ENCODE measurements around the gene C3orf49. TPM values are rescaled to one million over a fixed set of nuclear protein-coding genes. Genes with fewer than 3 reads are reported as not detected.

C3orf49 gene
- total RNA-seq, 1 donor = not detected

DNA sequence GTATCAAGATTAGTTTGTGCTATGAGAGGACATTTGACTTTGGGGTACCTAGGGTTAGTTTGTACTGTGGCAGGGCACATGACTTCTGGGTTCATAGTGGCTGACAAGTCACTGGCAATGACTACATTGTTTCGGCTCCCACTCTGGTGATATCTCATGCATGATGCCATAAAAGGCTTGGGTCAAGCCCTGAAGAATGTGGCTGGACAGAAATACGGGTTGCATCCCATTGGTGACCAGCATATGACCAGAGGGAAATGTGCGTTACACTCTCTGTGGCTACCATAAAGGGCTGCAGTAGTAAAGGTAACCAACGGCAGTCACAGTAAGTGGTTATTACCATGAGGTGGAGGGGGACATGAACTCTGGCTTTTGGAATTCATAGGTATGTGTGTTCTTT is 26.1 kb downstream of the C3orf49 start:
- TF ChIP-seq, protein P1, sequence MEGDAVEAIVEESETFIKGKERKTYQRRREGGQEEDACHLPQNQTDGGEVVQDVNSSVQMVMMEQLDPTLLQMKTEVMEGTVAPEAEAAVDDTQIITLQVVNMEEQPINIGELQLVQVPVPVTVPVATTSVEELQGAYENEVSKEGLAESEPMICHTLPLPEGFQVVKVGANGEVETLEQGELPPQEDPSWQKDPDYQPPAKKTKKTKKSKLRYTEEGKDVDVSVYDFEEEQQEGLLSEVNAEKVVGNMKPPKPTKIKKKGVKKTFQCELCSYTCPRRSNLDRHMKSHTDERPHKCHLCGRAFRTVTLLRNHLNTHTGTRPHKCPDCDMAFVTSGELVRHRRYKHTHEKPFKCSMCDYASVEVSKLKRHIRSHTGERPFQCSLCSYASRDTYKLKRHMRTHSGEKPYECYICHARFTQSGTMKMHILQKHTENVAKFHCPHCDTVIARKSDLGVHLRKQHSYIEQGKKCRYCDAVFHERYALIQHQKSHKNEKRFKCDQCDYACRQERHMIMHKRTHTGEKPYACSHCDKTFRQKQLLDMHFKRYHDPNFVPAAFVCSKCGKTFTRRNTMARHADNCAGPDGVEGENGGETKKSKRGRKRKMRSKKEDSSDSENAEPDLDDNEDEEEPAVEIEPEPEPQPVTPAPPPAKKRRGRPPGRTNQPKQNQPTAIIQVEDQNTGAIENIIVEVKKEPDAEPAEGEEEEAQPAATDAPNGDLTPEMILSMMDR (IDR thresholded peaks at IDR 0.05; ENCODE audit: insufficient read depth, low read depth, low read length) = no peak
- no peak for DNase-seq (ENCODE audit: low read depth)
- no peak overlapping the region for H3K4me3 ChIP-seq (ENCODE audit: low read depth, low read length)

GRCh38 chr3:63847718-63848450 is 28.8 kb downstream of the C3orf49 start:
- TF ChIP-seq, protein P1 (IDR thresholded peaks at IDR 0.05; ENCODE audit: insufficient read depth, low read depth, low read length) = no peak
- DNase-seq (ENCODE audit: low read depth) = no peak

GRCh38 chr3:63849175-63849574 is 30.1 kb downstream of the C3orf49 start:
- no peak for DNase-seq (ENCODE audit: low read depth)
- TF ChIP-seq, protein P1 (IDR thresholded peaks at IDR 0.05; ENCODE audit: insufficient read depth, low read depth, low read length) = no peak
- no peak overlapping the region for H3K4me3 ChIP-seq (ENCODE audit: low read depth, low read length)

More at GRCh38 chr3:63847718-63848450, 28.8 kb downstream of the C3orf49 start:
- H3K4me3 ChIP-seq (ENCODE audit: low read depth, low read length) = no peak overlapping the region

GRCh38 chr3:63851287-63851686 is 32.2 kb downstream of the C3orf49 start:
- TF ChIP-seq, protein P1 (IDR thresholded peaks at IDR 0.05; ENCODE audit: insufficient read depth, low read depth, low read length) = no peak
- DNase-seq (ENCODE audit: low read depth) = no peak
- H3K4me3 ChIP-seq (ENCODE audit: low read depth, low read length) = no peak overlapping the region

DNA sequence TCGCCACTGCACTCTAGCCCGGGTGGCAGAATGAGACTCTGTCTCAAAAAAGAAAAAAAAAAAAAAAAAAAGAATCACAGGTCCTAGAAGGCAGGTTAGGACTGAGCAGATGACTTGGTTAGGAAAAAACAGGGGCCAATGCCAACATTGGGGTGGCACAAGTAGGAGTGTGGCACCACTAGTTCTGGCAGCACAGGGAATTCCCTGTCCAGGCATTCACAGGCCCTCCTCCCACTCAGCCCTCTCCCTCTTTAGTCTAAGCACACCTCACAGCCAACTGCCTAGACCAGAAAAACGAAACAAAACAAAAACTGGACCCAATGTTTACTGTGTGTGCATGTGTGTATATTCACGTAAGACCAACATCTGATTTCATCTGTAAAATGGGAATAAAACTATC is 34.0 kb downstream of the C3orf49 start:
- no peak for DNase-seq (ENCODE audit: low read depth)
- H3K4me3 ChIP-seq (ENCODE audit: low read depth, low read length) = no peak overlapping the region
- TF ChIP-seq, protein P1 (IDR thresholded peaks at IDR 0.05; ENCODE audit: insufficient read depth, low read depth, low read length) = no peak

DNA sequence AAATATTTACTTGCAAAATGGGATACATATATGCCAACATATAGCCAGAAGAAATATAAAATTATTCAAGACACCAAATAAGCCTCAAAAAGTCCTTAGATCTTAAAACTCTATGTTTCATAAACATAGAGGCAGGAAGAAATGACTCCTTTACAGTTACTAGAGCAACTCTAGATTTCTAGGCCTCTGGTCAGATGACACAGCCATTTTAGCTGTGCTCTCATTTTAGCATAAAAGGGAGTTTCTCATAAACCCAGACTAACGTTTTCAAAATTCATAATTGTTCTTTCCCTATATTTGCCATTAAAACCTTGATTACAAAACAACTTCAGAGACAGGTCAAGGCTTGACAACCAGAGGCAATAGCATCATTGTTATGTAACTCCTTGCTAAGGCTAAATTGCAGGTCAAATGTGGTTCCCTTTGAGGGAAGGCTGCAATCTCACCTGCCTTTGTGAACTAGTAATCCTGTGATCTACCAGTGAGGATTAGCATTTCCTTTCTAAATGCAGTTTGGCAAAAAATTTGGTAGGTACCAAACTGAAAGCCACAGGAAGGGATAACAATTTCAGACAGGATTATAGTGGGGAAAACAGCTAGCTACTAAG is 36.3 kb downstream of the C3orf49 start:
- no peak for DNase-seq (ENCODE audit: low read depth)
- no peak overlapping the region for H3K4me3 ChIP-seq (ENCODE audit: low read depth, low read length)
- TF ChIP-seq, protein P1 (IDR thresholded peaks at IDR 0.05; ENCODE audit: insufficient read depth, low read depth, low read length) = no peak
